ENCODE data around the gene UBXN11.

- TF ChIP-seq GATA2 (IDR thresholded peaks at IDR 0.05; ENCODE audit: low read depth, low read length) (no peak), GATA3 (IDR thresholded peaks at IDR 0.05; ENCODE audit: low read depth, low read length) (no peak)
These were observed 46.9 kb downstream of the UBXN11 start for GRCh38 chr1:26259578-26259977.
